Hepatocyte (in vitro differentiated cells): Measurements from ENCODE around the gene THBS2. TPM values are rescaled to one million over a fixed set of nuclear protein-coding genes. Genes with fewer than 3 reads are reported as not detected.

ENCODE experiments used
- DNase-seq: peaks from one replicate; pipeline ENCODE4 v3.0.0-alpha.2; 2016; ENCODE audit warnings: low spot score
- H2AFZ ChIP-seq: fragments of 200-600 bp; sonication (generic); 2 replicates; pipeline ENCODE4 v1.6.0; 2016; ENCODE audit warnings: antibody characterized with exemption, mild to moderate bottlenecking
- H3K27ac ChIP-seq: fragments of 200-600 bp; sonication (generic); 2 replicates; pipeline ENCODE4 v1.5.1; 2016; ENCODE audit warnings: mild to moderate bottlenecking
- H3K27me3 ChIP-seq: fragments of 200-600 bp; sonication (generic); 2 replicates; pipeline ENCODE4 v1.6.1; 2016
- H3K36me3 ChIP-seq: fragments of 200-600 bp; sonication (generic); replicated peaks from 2 replicates; pipeline ENCODE4 v1.5.1; 2016; ENCODE audit warnings: low read depth; ENCODE audit not compliant: insufficient read depth
- H3K4me1 ChIP-seq: fragments of 200-600 bp; sonication (generic); 2 replicates; pipeline ENCODE4 v1.5.1; 2016; ENCODE audit warnings: mild to moderate bottlenecking, moderate library complexity; ENCODE audit not compliant: insufficient read depth
- H3K4me2 ChIP-seq: fragments of 200-600 bp; sonication (generic); 2 replicates; pipeline ENCODE4 v1.6.0; 2016
- H3K4me3 ChIP-seq: fragments of 200-600 bp; sonication (generic); 2 replicates; pipeline ENCODE4 v1.5.1; 2016; ENCODE audit warnings: mild to moderate bottlenecking
- H3K79me2 ChIP-seq: fragments of 200-600 bp; sonication (generic); 2 replicates; pipeline ENCODE4 v1.6.0; 2017; ENCODE audit warnings: mild to moderate bottlenecking
- H3K9me2 ChIP-seq: fragments of 200-600 bp; sonication (generic); replicated peaks from 2 replicates; pipeline ENCODE4 v1.6.0; 2017; ENCODE audit warnings: mild to moderate bottlenecking; ENCODE audit not compliant: insufficient read depth
- H3K9me3 ChIP-seq: fragments of 200-600 bp; sonication (generic); 2 replicates; pipeline ENCODE4 v1.5.1; 2016; ENCODE audit warnings: low read depth, mild to moderate bottlenecking
- H4K20me1 ChIP-seq: fragments of 200-600 bp; sonication (generic); 2 replicates; pipeline ENCODE4 v1.6.0; 2016; ENCODE audit warnings: mild to moderate bottlenecking; ENCODE audit not compliant: insufficient read depth, poor library complexity, severe bottlenecking
- CTCF ChIP-seq: fragments of 200-600 bp; sonication (generic); IDR thresholded peaks from 2 replicates; pipeline ENCODE4 v1.5.1; 2016; ENCODE audit warnings: antibody characterized with exemption, mild to moderate bottlenecking; ENCODE audit not compliant: poor library complexity
- EZH2 ChIP-seq: fragments of 200-600 bp; sonication (generic); IDR thresholded peaks from 2 replicates; pipeline ENCODE4 v1.6.1; 2016; ENCODE audit warnings: antibody characterized with exemption, mild to moderate bottlenecking, borderline replicate concordance
- EZH2phosphoT487 ChIP-seq: fragments of 200-600 bp; sonication (generic); IDR thresholded peaks from one replicate; pipeline ENCODE4 v1.6.1; 2018; ENCODE audit warnings: antibody characterized with exemption, mild to moderate bottlenecking, low read depth, moderate library complexity; ENCODE audit not compliant: unreplicated experiment, severe bottlenecking
- WGBS: methylation state at CpG from one replicate; pipeline ENCODE4 v1.1.6; 2016; ENCODE audit warnings: low lambda C conversion rate; ENCODE audit errors: missing lambda C conversion rate; 5-methylcytosine and 5-hydroxymethylcytosine counted together
- polyA plus RNA-seq: library from polyadenylated mRNA; unstranded; fragments of >200 nt; fragmentation: Nextera tagmentation; extraction: Ambion mirVana; gene quantifications from 2 replicates; pipeline ENCODE4 v1.2.1, GENCODE V29; 2016
- total RNA-seq: library from RNA; depleted of rRNA; stranded (reverse); fragments of >200 nt; gene quantifications from 2 replicates; pipeline ENCODE4 v1.2.3, GENCODE V29; 2014

THBS2 gene
- total and polyA plus RNA-seq, 2 experiments from 2014 or later, result 3.9 to 5.5 TPM

GRCh38 chr6:169236988-169237387 is 16.7 kb downstream of the THBS2 start:
- TF ChIP-seq EZH2phosphoT487, result no peak
- no peak for TF ChIP-seq CTCF
- no peak for TF ChIP-seq EZH2
- Histone ChIP-seq H3K4me2 (no peak overlapping the region), H3K4me3 (no peak overlapping the region), H3K9me3 (no peaks in the 10 kb centered on the region), H4K20me1 (no peaks in the 10 kb centered on the region), H3K4me1 (no peaks in the 10 kb centered on the region), H3K27ac (no peak overlapping the region), H3K36me3 (no peaks in the 10 kb centered on the region), H3K27me3 (no peaks in the 10 kb centered on the region), H3K79me2 (no peaks in the 10 kb centered on the region), H3K9me2 (no peaks in the 10 kb centered on the region), H2AFZ (no peak overlapping the region)
- WGBS, result 89% methylated on average over 16 of the region's 17 CpGs
- no peak for DNase-seq

- no peaks in the 10 kb centered on the region for H4K20me1 ChIP-seq
- H3K79me2 ChIP-seq, result no peaks in the 10 kb centered on the region
- H2AFZ ChIP-seq, result no peak overlapping the region
- H3K4me1 ChIP-seq, result no peaks in the 10 kb centered on the region
- WGBS, result 93% methylated on average over 6 of the region's 8 CpGs
- no peak for TF ChIP-seq EZH2phosphoT487
- no peak for TF ChIP-seq CTCF
- TF ChIP-seq EZH2, result no peak
- no peak for DNase-seq
- no peaks in the 10 kb centered on the region for H3K36me3 ChIP-seq
- no peaks in the 10 kb centered on the region for H3K9me3 ChIP-seq
- no peaks in the 10 kb centered on the region for H3K9me2 ChIP-seq
- H3K4me3 ChIP-seq, result no peak overlapping the region
- H3K27ac ChIP-seq, result no peak overlapping the region
- no peak overlapping the region for H3K4me2 ChIP-seq
- H3K27me3 ChIP-seq, result no peaks in the 10 kb centered on the region
Measured at GRCh38 chr6:169236545-169236944, 17.1 kb downstream of the THBS2 start.

- H3K36me3 ChIP-seq, result no peaks in the 10 kb centered on the region
- no peak overlapping the region for H3K4me2 ChIP-seq
- no peak for TF ChIP-seq CTCF
- no peak for TF ChIP-seq EZH2phosphoT487
- no peak for TF ChIP-seq EZH2
- H3K9me3 ChIP-seq, result no peaks in the 10 kb centered on the region
- no peak overlapping the region for H3K4me3 ChIP-seq
- H3K27me3 ChIP-seq, result no peaks in the 10 kb centered on the region
- H4K20me1 ChIP-seq, result no peaks in the 10 kb centered on the region
- H3K9me2 ChIP-seq, result no peaks in the 10 kb centered on the region
- 92% methylated on average over 11 of the region's 11 CpGs for WGBS
- H3K79me2 ChIP-seq, result no peaks in the 10 kb centered on the region
- no peak overlapping the region for H3K27ac ChIP-seq
- no peak overlapping the region for H2AFZ ChIP-seq
- no peaks in the 10 kb centered on the region for H3K4me1 ChIP-seq
- DNase-seq, result no peak
Measured at GRCh38 chr6:169235286-169235685, 18.4 kb downstream of the THBS2 start.

- Histone ChIP-seq H2AFZ (no peak overlapping the region), H3K27ac (no peak overlapping the region), H3K9me3 (no peaks in the 10 kb centered on the region), H3K9me2 (no peaks in the 10 kb centered on the region), H3K27me3 (no peaks in the 10 kb centered on the region), H3K36me3 (no peaks in the 10 kb centered on the region), H3K79me2 (no peaks in the 10 kb centered on the region), H3K4me1 (no peaks in the 10 kb centered on the region), H3K4me2 (no peak overlapping the region), H3K4me3 (no peak overlapping the region), H4K20me1 (no peaks in the 10 kb centered on the region)
- TF ChIP-seq EZH2phosphoT487 (no peak), CTCF (no peak), EZH2 (no peak)
- no peak for DNase-seq
- WGBS, result 95% methylated on average over 18 of the region's 18 CpGs
Measured at GRCh38 chr6:169234634-169235033, 19.0 kb downstream of the THBS2 start.
